Measurements from ENCODE around the gene PHACTR1.

GRCh38 chr6:12861603-12862002 lies 145.0 kb downstream of the PHACTR1 start:
- TF ChIP-seq CTCF (IDR thresholded peaks at IDR 0.05) (no peak), POLR2AphosphoS5 (IDR thresholded peaks at IDR 0.05; ENCODE audit: insufficient read depth in 1 of 2, low read depth in 1 of 2) (no peak)
